Measurements from ENCODE around the gene MRPL53.

- TF ChIP-seq POLR2A (IDR thresholded peaks at IDR 0.05; ENCODE audit: control extremely low read depth in 1 of 2, low read depth in 2 of 2, low read length in 2 of 2), result no peak
- no peak for TF ChIP-seq RAD21 (IDR thresholded peaks at IDR 0.05 in 1 of 2, conservative IDR thresholded peaks at IDR 0.05 in 1 of 2; ENCODE audit: low read depth in 2 of 2, low read length in 2 of 2)
- TF ChIP-seq ATF2 (IDR thresholded peaks at IDR 0.05; ENCODE audit: low read length), result no peak
- no peak for TF ChIP-seq CTCF (IDR thresholded peaks at IDR 0.05; ENCODE audit: control extremely low read depth in 1 of 3, insufficient read depth in 1 of 3, low read depth in 1 of 3, low read length in 3 of 3)
- TF ChIP-seq YY1 (IDR thresholded peaks at IDR 0.05; ENCODE audit: low read depth, low read length), result no peak
- TF ChIP-seq SIN3A (conservative IDR thresholded peaks at IDR 0.05 in 1 of 2, IDR thresholded peaks at IDR 0.05 in 1 of 2; ENCODE audit: low read depth in 1 of 2, low read length in 2 of 2), result no peak
Observed at GRCh38 chr2:74471332-74472065, 981 bp downstream of the MRPL53 start.
